ENCODE measurements around the gene SLC44A3.

SLC44A3 gene, protein sequence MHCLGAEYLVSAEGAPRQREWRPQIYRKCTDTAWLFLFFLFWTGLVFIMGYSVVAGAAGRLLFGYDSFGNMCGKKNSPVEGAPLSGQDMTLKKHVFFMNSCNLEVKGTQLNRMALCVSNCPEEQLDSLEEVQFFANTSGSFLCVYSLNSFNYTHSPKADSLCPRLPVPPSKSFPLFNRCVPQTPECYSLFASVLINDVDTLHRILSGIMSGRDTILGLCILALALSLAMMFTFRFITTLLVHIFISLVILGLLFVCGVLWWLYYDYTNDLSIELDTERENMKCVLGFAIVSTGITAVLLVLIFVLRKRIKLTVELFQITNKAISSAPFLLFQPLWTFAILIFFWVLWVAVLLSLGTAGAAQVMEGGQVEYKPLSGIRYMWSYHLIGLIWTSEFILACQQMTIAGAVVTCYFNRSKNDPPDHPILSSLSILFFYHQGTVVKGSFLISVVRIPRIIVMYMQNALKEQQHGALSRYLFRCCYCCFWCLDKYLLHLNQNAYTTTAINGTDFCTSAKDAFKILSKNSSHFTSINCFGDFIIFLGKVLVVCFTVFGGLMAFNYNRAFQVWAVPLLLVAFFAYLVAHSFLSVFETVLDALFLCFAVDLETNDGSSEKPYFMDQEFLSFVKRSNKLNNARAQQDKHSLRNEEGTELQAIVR

DNA sequence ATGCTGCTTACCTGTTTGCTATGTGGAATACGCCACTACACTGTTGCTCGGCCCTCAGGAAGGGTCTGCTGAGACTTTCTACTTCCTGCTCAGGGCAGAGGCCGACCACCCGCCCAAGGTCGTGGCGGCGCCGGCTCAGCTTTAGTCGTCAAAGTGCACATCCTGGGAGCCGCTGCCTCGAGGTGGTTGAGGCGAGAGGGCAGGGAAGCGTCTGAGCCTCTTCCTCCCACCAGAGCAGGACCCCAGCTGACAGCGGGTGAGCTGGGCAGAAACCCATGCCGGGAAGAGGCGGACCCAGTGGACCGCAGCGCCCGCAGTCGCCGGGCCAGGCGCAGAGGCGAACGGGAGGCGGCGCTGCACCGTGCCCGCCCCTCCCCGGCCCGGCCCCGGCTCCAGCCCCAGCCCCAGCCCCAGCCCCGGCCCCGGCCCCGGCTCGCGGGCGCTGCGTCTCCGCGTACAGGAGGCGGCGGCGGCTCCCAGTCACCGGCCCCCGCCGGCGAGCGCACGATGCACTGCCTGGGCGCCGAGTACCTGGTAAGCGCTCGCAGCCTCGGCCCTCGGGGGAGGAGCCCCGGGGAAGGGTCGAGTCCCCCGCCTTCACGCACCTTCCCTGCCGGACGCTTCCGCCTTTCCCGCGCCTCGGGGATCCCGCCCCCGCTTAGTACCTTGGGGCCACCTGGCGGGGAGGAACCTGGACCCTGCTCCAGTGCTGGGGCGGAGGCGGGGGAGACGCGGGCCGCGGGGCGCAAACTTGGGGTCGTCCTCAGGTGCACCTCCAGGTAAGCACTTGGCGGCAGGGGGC lies at the start of gene SLC44A3:
SLC44A3 (plus strand) TSS at position 413 of the 802 bp plus-strand sequence; CDS start at position 508, 95 bp downstream.
- DNase-seq (ENCODE audit: low spot score), result peak; percentile 67

DNA sequence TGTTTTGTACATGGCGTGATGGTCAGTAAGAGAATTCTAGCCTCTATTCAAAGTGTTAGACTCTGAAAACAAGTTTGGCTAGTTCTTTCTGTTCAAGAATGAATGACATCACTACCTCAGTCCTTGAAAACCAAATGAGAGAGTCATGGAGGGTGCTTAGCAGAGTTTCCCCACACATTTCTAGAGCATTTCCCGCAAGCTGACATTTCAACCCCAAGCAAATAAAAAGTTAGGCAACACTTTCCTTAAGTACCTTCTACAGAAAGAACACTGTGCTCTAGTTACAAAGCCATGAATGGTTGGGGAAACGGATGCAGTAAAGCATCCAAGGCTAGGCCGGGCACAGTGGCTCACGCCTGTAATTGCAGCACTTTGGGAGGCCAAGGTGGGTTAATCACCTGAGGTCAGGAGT lies 47.9 kb upstream of the SLC44A3 start:
- no peak for DNase-seq (ENCODE audit: low spot score)

DNA sequence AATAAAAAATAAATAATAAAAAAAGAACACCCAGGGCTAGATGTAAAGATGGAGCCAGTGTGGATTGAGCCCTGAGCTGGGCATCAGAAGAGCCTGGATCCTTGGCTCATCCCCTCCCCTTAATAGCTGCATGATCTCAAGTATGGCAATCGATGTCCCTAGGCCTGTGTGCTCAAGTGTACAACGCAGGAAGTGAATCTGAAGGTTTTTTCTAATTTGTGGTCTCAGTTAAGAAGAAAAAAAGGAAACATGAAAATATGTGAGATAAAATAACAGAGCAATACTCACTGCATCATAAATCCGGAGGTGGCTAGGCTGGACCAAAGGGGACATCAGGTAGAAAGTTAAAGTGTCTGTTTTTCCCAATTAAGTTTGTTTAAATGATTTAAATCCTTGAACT lies 47.3 kb upstream of the SLC44A3 start:
- no peak for DNase-seq (ENCODE audit: low spot score)

DNA sequence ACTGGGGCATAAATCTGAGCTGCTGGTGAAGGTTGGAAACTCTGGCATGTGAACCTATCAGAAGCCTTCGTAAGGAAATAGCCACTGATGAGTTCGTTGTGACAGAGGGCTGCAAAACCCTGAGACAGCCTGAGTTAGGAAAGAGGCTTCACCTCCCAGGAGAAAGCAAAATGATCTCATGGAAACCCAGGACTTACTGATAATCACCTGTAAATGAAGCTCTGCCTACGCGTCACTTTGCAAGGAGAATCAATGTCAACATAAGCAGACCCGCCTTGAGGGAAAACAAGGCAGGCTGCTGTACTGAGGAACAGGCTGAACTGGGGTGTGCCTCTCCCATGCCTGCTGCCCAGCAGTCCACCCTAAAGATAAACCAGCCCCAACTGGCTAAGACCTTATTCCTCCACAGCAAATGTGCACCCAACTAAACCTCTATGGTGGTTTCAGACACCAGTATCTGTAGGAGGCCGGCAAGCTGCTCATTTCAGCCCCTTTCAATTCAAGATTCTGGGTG lies 46.8 kb upstream of the SLC44A3 start:
- DNase-seq (ENCODE audit: low spot score), result no peak

DNA sequence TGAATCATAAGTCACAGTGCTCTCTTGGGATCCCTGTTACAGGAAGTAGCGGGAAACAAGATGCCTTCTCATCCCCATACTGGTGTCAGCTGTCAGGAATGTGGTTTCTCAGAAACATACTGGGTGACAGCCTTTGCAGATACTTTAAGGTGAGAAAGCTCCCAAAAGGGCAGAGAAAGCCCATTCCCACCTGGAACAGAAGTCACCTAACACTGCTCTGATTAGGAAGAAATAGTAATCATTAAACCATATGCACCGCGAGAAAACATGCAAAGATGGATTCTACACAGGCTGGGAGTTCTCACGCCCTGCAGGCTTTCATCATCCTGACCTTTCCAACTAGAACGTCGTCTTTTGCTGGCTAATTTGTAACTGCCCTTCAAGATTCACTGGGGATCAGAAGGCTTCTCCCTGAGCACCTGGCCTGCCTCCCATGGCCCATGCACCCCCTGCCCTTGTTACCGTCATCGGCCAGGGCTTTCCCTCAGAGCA lies 46.2 kb upstream of the SLC44A3 start:
- peak; percentile 55 for DNase-seq (ENCODE audit: low spot score)

DNA sequence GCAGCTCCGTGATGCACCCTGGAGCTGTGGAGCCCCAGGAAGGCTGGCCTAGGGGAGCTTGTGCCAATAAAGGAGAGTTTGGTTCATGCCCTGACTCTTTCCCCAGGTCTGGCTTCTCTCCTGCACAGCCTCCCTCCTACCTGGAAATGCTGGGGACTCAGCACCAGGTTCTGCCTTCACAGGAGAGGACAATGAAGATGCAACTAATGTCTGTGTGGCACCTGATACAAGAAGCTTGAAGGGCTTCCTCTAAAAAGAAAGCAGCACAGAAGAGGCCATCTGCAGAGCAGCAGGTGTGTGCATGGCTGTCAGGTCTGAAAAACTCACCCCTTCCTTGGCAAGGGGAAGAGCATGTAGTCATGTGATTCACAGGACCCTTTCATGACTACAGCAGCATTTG lies 43.7 kb upstream of the SLC44A3 start:
- DNase-seq (ENCODE audit: low spot score), result no peak

DNA sequence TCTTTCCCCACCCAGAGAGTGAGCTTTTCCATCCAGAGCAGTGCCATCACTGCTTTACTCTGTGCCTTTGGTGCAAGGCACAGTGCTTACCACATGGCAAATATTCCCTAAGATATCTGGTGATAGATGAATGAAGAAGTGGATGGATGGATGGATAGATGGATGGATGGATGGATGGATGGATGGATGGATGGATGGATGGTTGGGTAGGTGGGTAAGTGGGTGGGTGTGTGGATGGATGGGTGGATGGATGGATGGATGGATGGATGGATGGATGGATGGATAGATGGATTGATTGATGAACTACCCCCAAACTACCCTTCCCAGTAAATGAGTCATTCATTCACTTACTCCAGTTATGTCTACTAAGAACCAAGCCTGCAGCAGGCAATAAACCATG lies 42.9 kb upstream of the SLC44A3 start:
- DNase-seq (ENCODE audit: low spot score), result no peak

DNA sequence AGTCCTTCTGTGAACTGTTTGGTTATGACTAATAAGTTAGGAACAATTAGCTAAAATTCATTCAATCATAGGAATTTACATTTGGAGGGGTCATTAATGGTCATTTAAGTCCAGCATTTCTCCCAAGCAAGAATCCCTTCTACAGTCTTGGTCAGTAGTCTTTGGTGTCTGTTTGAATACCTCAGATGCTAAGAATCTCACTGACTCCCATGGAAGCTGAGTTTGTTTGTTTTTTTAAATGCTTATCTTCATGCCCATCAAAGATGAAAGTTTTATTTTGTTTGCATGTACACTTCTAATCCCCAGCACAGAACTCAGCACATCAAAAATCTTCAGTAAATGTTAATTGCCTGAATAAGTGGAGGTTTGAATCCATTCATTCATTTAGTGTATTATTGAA lies 41.3 kb upstream of the SLC44A3 start:
- DNase-seq (ENCODE audit: low spot score), result no peak

DNA sequence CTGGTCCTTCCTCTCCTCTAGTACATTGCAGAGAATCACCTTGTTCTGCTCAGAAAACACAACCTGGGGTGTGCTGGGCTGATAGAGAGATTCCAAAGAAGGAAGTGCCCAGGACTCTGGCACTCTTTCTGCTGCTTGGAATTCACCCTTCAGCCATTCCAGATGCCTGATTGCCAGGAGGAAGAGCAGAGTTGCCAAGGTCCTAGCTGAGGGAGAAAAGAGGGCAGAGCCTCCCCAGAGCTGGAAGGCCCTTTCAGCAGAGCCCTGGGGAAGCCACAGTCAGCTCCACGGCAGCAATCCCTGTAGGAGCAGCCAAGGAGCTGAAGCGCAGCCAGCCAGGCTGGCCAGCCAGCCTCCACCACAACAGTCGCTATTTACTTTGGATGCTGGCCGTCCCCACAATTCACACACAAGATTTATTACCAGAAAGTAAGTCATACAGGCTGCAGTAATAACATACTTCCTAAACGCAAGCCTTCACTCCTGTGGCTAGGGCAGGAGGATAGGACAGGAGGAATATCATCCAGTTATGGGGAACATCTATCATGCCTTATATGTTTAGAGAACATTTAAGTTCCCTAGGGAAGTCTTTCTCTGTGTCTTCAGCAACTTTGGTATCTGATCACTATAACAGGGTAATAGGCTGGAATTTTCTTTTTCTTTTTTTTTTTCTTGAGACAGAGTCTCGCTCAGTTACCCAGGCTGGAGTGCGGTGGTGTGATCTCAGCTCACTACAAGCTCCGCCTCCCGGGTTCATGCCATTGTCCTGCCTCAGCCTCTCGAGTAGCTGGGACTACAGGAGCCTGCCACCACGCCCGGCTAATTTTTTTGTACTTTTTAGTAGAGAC lies 36.6 kb upstream of the SLC44A3 start:
- peak; percentile 93 for DNase-seq (ENCODE audit: low spot score)

DNA sequence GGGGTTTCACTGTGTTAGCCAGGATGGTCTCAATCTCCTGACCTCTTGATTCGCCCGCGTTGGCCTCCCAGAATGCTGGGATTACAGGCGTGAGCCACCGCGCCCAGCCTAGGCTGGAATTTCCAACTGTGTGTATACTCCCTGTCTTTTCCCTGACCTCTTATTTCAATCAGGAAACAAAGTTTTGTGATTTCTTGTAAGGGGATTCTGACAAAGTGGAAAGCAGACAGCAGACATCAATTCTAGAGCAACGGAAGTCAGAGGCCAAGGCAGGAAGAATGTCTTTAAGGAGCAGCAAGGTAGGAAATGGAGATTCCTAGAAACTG lies 36.0 kb upstream of the SLC44A3 start:
- DNase-seq (ENCODE audit: low spot score), result no peak

DNA sequence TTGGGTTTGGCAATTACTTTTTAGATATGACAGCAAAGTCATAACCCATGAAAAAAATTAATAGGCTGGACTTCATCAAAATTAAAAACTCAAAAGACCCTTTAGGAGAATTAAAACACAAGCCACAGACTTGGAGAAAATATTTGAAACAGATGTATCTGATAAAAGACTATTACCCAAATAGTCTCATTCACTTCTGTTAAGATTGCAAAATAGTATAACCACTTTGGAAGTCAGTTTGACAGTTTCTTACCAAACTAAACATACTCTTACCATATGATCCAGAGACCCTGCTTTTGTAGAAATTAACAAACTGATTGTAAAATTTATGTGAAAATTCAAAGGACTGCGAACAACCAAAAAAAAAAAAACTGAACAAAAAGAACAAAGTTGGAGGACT lies 32.5 kb upstream of the SLC44A3 start:
- DNase-seq (ENCODE audit: low spot score), result no peak

DNA sequence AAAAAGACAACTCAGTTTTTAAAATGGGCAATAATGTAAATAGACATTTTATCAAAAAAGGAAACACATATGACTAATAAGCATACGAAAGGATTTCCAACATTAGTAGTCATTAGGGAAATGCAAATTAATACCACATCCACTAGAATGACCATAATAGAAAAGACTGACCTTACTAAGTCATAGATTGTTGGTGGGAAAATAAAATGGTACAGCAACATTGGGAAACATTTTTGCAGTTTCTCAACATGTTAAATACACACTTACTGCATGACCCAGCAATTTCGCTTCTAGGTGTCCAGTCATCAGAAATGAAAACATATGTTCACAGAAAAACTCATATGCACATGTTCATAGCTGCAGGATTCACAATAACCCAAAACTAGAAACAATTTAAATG lies 29.9 kb upstream of the SLC44A3 start:
- no peak for DNase-seq (ENCODE audit: low spot score)

DNA sequence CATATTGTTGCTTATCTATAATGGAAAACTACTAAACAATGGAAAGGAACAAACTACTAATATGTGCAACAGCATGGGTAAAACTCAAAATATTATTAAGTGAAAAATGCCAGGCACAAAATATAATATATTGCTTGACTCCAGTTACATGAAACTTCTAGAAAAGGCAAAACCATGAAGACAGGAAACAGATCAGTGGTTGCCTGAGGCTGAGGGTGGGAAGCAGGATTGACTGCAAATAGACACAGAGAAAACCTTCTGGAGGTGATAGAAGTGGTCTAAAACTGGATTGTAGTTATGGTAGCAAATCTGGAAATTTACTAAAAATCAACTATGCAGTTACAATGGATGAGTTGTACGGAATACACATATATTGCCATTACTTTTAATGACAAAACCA lies 29.5 kb upstream of the SLC44A3 start:
- DNase-seq (ENCODE audit: low spot score), result no peak

DNA sequence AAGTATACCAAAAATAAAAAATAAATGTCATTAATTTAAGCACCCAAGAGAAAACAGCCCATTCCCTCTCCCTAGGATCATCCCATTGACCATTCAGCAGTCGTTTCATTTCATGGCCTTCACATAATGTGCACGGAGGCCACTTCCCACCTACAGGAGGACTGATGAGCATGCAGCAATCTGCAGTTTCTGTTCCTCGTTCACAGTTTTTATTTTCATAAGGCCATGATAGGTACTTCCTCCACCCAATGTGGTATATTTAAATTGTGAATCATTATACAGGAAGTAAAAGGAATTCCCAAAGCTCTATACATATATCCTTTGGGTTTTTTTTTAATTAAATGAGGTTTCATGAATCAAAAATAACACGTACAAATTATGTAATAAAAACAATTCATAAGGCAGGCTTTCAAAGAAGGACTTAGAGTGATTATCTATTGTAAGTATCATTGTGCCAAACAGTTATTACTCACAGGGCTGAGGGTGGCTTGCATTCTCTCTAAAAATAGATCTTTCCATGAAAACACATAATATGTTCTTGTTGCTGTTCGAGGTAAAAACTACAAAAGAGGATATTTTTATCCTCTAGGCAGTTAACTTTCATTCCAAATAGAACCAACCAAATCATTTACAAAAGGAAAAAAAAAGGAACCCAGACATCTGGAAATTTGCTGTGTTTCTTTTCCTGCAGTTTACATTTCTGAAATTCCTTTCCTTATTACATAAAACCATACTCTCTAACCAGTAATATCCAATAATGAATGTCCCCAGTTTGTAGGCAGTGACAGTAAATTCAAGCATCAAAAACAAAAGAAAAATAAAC lies 27.5 kb upstream of the SLC44A3 start:
- peak; percentile 68 for DNase-seq (ENCODE audit: low spot score)

DNA sequence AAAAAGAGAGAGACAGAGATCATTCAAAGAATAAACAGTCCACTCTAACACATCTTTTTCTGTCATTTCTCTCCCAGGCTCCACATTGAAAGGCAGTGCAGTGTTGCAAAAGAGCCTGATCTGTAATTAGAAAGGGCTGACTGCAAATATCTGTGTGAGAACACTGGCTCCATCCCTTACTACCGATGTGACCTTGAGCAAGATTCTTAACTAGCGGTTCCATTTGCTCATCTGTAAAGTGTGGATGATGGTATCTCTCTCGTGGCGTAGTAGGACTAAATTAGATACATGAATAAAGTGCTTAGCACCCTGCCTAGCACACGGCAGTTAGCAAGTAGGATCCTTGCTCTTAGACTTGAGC lies 26.9 kb upstream of the SLC44A3 start:
- DNase-seq (ENCODE audit: low spot score), result peak; percentile 53

DNA sequence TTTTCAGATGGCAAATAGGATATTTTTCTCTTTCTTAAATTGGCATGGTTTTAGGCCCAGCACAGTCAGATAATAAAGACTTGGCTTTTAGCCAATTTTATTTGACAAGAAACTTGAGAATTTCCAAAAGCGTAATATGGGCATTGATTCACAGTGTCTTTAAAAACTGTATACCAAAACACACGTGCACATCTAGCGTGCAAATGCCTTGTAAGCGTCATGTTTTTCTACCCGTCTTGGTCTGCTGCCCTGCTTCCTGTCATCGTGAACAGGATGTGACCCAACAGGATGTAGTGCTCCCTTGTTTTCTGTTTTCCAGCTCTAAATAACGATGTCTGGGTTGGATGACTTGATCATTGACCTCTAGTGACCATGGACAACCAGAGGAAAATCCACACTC lies 24.7 kb upstream of the SLC44A3 start:
- no peak for DNase-seq (ENCODE audit: low spot score)

DNA sequence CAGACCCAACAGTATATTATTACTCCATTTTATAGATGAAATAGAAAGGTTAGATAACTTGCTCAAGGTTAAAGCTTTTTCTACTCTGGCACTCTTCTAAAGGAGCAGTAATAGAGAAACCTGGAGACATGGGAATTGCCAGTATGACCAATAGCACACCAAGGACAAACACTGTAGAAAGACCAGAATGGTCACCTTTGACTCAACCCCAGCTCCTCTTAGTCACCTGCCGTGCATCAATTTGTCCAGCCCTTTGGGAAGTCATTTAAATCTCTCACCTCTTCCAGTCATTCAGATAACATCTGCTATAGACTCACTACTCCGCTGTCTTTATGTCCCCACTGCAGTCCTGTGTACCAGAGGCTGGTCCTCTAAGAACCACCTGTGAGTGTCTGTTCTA lies 23.9 kb upstream of the SLC44A3 start:
- DNase-seq (ENCODE audit: low spot score), result no peak

DNA sequence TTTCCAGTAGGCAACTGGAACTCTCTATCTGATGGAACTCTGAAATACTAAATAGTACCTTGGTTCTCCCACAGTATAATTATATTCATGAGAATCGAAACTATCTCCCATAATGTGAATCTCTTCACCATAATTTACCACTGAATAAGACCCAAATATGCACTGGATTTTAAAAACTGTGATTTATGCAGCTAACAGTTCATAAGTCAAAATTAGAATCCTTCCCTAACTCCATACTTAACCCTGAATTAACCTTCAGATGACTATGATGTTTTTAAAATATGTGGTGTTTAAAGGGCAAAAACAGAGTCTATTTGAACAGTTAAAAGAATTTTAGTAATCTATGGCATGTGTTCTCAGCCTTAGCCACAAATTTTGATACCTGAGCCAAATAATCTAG lies 22.9 kb upstream of the SLC44A3 start:
- DNase-seq (ENCODE audit: low spot score), result no peak

DNA sequence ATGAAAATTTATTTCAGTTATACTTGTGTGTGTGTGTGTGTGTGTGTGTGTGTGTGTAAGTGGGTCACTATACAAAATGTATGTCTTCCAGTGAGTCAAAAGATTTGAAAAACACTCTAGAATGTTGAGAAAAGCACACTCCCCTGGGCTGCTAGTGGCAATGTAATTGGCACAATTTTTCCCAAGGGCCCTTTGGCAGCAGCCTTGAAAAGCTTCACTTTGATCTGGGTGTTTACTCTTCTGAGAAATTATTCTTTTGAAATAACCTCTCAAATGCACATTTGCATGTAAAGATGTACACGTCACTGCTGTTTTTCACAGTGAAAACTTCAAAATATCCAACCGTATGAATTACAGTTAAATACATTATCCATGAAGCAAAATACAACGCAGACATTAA lies 22.1 kb upstream of the SLC44A3 start:
- no peak for DNase-seq (ENCODE audit: low spot score)

DNA sequence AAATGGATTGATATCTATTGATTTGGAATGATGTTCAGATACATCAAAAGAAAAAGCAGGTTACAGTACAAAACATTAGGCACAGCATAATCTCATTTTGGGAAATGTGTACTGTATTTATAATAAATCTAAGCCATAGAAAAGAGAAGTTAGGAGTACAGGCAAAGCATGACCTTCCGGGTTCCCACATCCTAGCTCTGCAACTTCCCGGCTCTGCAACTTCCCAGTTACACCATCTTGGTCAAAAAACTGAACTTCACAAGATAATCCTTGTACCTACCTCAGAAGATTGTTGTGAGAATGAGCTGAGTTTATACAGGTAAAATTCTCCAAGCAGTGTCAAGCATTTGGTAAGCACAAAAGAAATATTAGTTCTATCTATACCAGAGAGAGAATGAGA lies 21.7 kb upstream of the SLC44A3 start:
- no peak for DNase-seq (ENCODE audit: low spot score)

DNA sequence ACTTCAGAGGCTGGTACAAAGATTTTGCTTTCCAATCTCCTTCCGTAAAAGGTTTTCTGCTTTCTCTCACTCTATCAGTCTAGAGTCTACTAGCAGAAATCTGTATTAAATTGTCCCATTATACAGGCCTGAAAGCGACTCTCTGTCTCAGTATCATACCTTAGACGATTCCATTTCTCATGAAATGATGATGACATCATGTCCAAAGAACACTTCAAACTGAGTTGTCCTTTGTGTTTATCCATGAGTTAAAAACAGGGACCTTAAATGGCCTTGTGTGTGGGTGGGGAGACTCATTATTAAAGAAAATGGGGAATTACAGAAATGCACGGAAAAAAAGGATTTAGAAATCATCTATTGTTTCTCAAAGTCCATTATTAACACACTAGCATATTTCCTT lies 21.0 kb upstream of the SLC44A3 start:
- DNase-seq (ENCODE audit: low spot score), result no peak

All from AG08395 (cell line).